Glutamatergic neuron (in vitro differentiated cells): Measurements from ENCODE around the gene PIGC. TPM values are rescaled to one million over a fixed set of nuclear protein-coding genes. Genes with fewer than 3 reads are reported as not detected.

Experiments
- DNase-seq: peaks from one replicate; pipeline ENCODE4 v3.0.0; 2022
- H3K27ac Mint-ChIP-seq: one replicate; pipeline ENCODE4 v1.8.0; 2020; ENCODE audit warnings: mild to moderate bottlenecking, mixed read lengths, inconsistent platforms; ENCODE audit not compliant: unreplicated experiment
- H3K27me3 Mint-ChIP-seq: one replicate; pipeline ENCODE4 v1.8.0; 2020; ENCODE audit warnings: mild to moderate bottlenecking, moderate library complexity, mixed read lengths, inconsistent platforms; ENCODE audit not compliant: unreplicated experiment
- H3K36me3 Mint-ChIP-seq: one replicate; pipeline ENCODE4 v1.8.0; 2020; ENCODE audit warnings: mild to moderate bottlenecking, mixed read lengths, inconsistent platforms; ENCODE audit not compliant: unreplicated experiment
- H3K4me1 Mint-ChIP-seq: one replicate; pipeline ENCODE4 v1.8.0; 2020; ENCODE audit warnings: mild to moderate bottlenecking, low read depth, mixed read lengths, inconsistent platforms; ENCODE audit not compliant: unreplicated experiment
- H3K4me3 Mint-ChIP-seq: one replicate; pipeline ENCODE4 v1.8.0; 2020; ENCODE audit warnings: mild to moderate bottlenecking, mixed read lengths, inconsistent platforms; ENCODE audit not compliant: unreplicated experiment
- H3K9me3 Mint-ChIP-seq: one replicate; pipeline ENCODE4 v1.8.0; 2020; ENCODE audit warnings: mild to moderate bottlenecking, moderate library complexity, mixed read lengths, inconsistent platforms; ENCODE audit not compliant: unreplicated experiment
- total RNA-seq: library from RNA; stranded (reverse); fragmentation: NEBNext Ultra II Directional; extraction: Animal tissue kit (Norgen Biotek cat#: 25700); gene quantifications from one replicate; pipeline ENCODE4 v1.2.1, GENCODE V29; 2021; ENCODE audit not compliant: unreplicated experiment
- TF ChIP-seq, protein P1 (sequence below): fragments of 200-600 bp; sonication (generic); IDR thresholded peaks from one replicate; pipeline ENCODE4 v1.5.0; 2021; ENCODE audit not compliant: partially characterized antibody, unreplicated experiment

PIGC gene
- total RNA-seq, 1 donor from 2014 or later = 27.7 TPM

DNA sequence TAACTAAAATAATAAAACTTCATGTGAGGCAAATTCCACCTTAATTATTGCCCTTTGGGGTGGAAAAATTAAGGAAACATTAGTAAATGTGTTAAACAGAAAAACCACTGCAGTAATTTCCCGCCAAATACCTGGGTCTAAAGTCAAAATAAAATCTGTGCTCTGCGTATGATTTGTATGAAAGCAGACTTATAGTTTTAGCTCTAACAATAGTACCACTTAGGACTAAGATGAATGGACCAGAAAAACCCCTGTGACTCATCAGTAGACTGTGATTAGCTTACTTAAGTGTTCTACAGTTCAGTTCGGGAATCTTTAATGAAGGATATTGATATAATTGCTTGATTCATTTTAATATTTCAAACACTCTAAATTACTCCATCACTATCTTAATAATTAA is 46.6 kb downstream of the PIGC start:
- TF ChIP-seq, protein P1, sequence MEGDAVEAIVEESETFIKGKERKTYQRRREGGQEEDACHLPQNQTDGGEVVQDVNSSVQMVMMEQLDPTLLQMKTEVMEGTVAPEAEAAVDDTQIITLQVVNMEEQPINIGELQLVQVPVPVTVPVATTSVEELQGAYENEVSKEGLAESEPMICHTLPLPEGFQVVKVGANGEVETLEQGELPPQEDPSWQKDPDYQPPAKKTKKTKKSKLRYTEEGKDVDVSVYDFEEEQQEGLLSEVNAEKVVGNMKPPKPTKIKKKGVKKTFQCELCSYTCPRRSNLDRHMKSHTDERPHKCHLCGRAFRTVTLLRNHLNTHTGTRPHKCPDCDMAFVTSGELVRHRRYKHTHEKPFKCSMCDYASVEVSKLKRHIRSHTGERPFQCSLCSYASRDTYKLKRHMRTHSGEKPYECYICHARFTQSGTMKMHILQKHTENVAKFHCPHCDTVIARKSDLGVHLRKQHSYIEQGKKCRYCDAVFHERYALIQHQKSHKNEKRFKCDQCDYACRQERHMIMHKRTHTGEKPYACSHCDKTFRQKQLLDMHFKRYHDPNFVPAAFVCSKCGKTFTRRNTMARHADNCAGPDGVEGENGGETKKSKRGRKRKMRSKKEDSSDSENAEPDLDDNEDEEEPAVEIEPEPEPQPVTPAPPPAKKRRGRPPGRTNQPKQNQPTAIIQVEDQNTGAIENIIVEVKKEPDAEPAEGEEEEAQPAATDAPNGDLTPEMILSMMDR = no peak

DNA sequence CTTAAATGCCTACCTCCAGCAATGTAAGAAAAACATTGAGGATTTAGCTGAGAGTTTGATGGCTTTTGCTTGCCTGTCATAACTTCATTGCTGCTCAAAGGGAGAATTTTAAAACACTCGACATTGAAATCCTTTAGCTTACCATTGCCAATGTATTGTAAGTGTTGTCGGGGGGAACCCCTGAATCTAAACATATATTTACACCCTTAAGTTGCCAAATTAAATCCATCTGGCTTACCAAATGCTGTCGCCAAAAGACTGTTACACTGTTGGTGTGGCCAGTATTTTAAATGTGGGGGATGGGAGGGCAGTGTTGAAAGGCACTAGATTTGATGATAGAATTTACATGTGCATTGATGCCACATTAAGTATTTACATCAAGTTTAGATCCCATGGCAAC is 48.3 kb downstream of the PIGC start:
- Mint-ChIP-seq H3K4me3 (no peak overlapping the region), H3K4me1 (peaks cover 9% of the 10 kb centered on the region), H3K27me3 (no peaks in the 10 kb centered on the region)

More for the DNA sequence above, 46.6 kb downstream of the PIGC start:
- Mint-ChIP-seq H3K36me3 (no peaks in the 10 kb centered on the region), H3K4me3 (no peak overlapping the region), H3K27me3 (no peaks in the 10 kb centered on the region), H3K4me1 (peaks cover 4% of the 10 kb centered on the region), H3K27ac (no peak overlapping the region), H3K9me3 (no peaks in the 10 kb centered on the region)
- no peak for DNase-seq

DNA sequence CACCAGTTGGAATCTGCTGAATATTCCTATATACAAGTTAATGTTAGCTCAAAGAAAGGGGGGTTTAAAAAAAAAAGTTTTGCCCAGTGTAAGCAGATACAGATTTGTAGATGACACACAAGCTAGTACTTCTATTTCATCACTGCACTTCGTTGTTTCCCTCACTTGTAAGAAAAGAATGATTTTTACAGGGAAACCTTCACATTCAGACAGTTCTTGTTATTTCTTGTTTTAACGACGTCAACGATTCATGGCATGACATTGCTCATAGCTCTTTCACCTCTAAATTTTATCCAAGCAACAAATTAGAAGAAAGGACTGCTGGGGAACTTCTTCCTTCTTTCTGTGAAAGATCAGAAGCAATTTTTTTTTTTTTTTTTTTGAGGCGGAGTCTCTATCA is 49.1 kb downstream of the PIGC start:
- Mint-ChIP-seq H3K4me1 (peaks cover 11% of the 10 kb centered on the region), H3K27ac (no peak overlapping the region), H3K36me3 (no peaks in the 10 kb centered on the region), H3K4me3 (no peak overlapping the region), H3K27me3 (no peaks in the 10 kb centered on the region), H3K9me3 (no peaks in the 10 kb centered on the region)
- TF ChIP-seq, protein P1 = no peak
- DNase-seq = no peak

More for the DNA sequence above, 48.3 kb downstream of the PIGC start:
- Mint-ChIP-seq H3K27ac (no peak overlapping the region), H3K36me3 (no peaks in the 10 kb centered on the region), H3K9me3 (no peaks in the 10 kb centered on the region)
- TF ChIP-seq, protein P1 = no peak
- DNase-seq = no peak

DNA sequence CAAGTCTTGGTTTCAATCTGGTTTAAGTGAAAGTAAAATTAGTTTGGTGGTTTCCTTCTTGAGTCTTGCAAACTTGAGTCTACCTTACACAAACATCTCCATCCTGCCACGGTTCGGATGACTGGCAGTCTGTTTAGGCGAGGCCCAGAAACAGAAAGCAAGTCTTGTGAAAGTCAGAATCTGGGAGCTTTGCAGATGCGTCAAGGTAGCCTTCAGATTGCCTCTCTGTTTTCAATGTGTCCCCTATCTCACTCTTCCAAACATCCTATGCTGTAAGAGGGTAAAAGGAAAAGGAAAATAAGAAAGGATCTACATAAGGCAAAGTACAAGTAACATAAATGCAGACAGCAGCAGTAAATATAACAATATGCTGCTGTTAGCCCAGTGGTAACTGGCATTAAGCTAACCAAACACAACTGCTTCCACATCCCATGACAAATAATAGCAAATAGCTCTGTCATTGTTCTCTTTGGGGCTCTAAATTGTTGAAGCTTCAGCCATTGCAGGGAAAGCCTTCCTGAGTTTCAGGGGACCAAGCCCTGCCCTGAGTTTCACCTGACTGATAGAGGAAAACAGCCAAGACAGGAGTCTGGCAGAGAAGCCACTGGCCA is 49.6 kb downstream of the PIGC start:
- Mint-ChIP-seq H3K4me1 (peaks cover 11% of the 10 kb centered on the region), H3K4me3 (no peak overlapping the region), H3K36me3 (no peaks in the 10 kb centered on the region), H3K27me3 (no peaks in the 10 kb centered on the region), H3K9me3 (no peaks in the 10 kb centered on the region), H3K27ac (no peak overlapping the region)
- TF ChIP-seq, protein P1 = no peak
- DNase-seq = no peak

DNA sequence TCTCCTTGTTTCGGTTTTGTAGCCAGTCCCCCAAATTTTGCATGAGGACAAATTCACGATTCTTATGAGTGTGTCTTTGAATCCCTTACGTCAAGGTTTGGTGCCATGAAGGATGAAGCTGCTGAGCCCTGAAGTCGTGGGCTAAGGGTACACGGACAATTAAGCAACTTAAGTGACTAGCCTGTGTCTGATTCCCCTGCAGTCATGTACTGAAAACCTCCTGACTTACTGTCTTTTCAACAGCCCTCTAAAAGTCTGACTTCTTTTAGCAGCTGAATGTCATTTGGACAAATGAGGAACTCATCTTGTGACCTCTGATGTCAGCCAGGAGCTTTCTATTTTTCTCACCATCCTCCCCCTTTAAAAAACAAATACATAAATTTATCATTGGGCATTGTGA is 50.5 kb downstream of the PIGC start:
- Mint-ChIP-seq H3K4me3 (no peak overlapping the region), H3K27ac (no peak overlapping the region), H3K9me3 (no peaks in the 10 kb centered on the region), H3K4me1 (peaks cover 8% of the 10 kb centered on the region), H3K36me3 (no peaks in the 10 kb centered on the region), H3K27me3 (no peaks in the 10 kb centered on the region)
- DNase-seq = no peak
- TF ChIP-seq, protein P1 = no peak
